Suppressor macrophage treated with lipopolysaccharide for 4 hours (primary cell): ENCODE measurements around the gene CPEB1.
"Not testable (repeated sequence)": the region's sequence is repeated elsewhere in the genome, so short reads cannot be mapped to it uniquely, and the experiment has no call there.

Experiments
- DNase-seq: peaks from one replicate; pipeline ENCODE4 v3.0.0-alpha.2; 2020

Gene CPEB1

GRCh38 chr15:82502700-82503339 lies 144.3 kb downstream of the CPEB1 start:
- not testable (repeated sequence) for DNase-seq

- DNase-seq = not testable (repeated sequence)
These were observed 146.4 kb downstream of the CPEB1 start for GRCh38 chr15:82500772-82501171.

- not testable (repeated sequence) for DNase-seq
These were observed 149.2 kb downstream of the CPEB1 start for GRCh38 chr15:82497978-82498377.
